GM18867 (cell line): Measurements from ENCODE around the gene MAPK12.
A peak's percentile ranks its signal among the peaks of the same experiment; 100 is the strongest.
"Not testable (repeated sequence)": the region's sequence is repeated elsewhere in the genome, so short reads cannot be mapped to it uniquely, and the experiment has no call there.

Experiments used
- ATAC-seq: cut with Tn5 transposase; IDR thresholded peaks from one replicate; pipeline ENCODE4 v1.9.1; 2021; ENCODE audit warnings: mild to moderate bottlenecking, moderate library complexity; ENCODE audit not compliant: unreplicated experiment

The MAPK12 gene

DNA sequence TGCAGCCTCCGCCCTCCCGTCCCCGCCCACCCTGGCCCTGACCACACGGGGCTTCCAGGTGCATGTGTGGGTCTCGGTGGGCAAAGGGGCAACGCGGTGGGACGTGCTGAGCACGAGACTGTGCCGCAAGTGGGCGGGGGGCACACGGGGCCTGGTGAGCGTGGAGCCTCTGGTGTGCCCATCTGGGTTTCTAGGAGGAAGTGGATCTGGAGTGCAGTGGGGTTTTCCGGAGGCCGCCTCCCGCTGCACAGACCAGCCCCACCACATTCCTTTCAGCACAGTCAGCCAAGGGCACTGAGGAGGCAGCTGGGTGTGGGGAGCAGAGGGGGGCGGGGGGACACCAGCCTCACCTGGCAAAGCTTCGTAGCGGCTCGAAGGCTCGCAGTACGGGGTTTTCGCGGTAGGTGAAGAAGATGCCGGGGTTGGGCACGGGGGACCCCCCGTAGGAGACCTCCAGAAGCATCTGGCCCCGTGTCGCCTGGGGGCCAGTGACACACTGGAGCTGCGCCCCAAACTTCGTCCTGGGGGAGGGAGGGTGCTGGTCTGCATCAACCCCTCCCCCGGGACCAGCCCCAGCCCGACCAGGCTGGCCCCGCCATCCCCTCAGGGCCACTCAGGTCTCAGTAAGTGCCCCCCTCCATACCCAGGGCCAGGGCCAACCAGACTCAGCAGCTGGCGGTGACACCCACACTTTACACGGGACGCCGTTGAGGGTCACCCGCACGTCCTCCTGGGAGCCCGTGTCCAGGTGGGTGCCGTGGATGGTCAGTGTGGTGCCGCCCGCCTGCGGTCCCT is 21.1 kb upstream of the MAPK12 start:
- ATAC-seq, result no peak

DNA sequence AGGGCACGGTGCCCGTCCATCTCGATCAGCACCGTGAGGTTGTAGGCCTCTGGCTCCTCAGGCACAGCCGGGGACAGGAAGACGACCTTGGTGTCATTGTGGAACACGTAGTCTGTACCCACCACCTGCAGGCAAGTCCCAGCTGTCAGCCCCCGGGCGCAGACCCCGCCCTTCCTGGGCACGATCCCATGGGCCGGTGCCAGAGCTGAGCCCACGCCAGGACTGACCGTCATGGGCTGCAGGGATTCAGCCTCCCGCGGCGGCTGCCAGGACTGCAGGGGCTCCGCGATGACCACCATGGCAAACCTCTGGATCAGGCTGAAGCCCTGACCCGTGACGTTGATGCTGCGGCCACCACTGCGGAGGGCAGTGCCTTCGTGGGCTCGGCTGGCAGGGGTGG is 20.5 kb upstream of the MAPK12 start:
- ATAC-seq, result no peak

DNA sequence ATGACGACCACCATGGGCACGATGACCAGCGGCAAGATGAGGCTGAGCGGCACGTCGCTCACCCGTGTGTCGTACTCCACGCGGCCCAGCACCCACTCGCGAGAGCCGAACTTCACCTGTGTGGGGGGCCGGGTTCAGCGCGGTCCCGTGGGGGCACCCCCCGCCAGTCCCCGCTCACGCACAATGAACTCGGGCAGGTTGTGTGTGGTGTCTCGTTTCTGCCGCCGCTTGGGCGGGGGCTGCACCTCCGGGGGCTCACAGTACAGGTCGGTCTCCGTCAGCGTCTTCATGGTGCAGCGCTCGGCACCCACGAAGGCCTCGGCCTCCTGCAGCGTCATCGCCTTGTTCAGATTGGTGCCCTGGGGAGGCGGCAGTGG is 19.9 kb upstream of the MAPK12 start:
- ATAC-seq, result no peak

DNA sequence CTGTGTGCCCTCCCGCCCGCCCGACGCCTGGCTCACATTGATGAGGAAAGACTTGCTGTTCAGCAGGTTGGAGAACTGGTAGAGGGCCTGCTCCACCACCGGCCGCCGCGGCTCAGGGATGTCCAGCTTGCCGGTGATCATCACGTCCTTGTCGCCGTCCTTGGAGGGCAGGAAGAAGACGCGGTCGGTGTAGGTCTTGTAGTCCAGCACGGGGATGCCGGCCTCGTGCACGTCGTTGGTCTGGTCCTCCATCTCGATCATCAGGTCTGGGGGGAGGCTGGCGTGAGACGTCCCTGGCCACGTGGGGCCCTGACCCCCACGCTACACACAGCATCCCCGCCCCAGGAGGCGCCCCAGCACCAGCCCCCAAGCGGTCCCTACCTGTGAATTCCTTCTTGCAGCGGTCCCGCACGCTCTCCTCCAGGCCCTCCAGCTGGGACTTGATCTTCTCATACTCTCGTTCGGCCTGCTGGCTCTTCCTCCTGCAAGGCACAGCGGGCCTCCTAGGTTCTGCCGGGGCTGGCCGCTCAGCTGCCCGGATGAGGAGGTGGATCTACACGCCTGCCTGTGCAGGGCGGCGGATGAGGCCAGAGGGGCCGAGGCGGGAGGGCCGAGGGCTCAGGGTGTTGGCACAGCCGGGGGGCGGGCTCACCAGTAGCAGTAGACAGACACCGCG is 19.4 kb upstream of the MAPK12 start:
- no peak for ATAC-seq

DNA sequence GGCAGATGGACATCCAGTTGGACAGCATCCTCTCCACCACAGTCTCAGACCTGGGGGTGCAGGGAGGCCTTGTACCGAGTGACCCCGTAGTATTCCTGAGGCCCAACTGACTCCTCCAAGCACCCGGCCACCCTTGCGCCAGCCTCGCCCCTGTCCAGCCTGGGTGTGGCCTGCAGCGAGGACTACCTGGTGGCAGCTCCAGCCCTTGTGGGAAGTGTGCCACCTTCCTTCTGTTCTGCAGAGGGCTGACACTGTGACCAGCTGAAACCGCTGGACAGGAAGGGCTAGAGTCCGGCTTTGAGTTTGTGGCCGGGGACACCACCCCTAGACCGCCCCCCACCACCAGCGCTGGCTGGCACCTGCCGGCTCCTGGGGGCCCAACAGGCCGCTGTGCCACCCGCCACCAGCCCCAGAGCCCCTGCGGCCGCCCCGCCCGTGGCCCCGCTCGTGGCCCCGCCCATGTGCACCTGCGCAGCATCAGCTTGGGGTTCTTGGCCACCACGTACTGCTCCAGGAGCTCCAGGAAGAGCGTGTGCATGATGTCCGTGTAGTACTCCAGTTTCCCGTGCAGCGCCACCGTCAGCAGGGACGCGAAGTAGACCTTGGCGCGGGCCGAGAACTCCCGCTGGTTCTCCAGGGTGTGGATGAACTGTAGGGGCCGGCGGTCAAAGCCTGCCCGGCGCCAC is 18.7 kb upstream of the MAPK12 start:
- ATAC-seq, result no peak

DNA sequence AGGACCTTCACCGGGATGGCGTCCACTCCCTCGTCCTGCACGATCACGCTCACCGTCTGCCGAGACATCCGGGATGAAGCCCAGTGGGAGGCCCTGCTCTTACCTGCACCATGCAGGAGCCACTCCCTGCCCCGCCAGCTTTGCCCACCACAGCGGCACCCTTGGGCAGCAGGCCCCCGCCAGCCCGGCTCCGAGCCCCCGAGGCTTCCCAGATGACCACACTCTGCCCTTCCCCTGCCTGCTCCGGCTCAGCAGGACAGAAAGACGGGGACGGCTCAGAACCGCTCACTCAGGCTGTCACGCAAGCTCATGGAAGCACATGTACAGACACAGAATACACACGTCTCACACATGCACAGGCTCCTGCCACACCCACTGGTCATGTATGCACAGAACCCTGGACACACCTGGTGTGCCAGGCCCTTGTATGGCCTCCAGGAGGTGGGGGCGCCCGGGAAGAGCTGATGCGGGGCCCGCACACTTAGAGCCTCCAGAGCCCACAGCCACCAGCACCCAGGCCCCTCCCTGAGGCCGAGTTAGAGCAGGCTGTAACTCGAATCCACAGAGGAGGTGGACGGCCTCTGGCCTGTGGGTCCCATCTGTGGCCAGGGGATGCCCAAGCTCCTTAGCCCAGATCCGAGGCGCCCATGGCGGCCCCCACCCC is 17.6 kb upstream of the MAPK12 start:
- ATAC-seq, result no peak

DNA sequence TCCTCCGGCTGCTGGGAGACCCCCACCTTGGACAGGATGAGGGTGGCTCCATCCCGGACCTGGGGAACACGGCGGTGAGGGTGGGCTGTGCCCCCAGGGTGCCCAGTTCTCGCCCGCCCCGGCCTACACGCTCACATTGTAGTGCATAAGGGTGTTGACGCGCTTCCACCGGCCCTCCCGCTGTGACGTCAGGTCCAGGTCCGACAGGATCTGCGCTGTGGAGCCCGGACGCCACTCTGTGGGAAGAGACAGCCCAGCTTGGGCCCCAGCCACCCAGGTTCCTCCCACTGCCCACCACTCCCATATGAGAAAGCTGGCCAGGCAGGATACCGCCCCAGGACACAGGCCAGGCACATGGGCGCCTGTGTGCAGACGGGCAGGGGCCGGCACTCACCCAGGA is 17.0 kb upstream of the MAPK12 start:
- no peak for ATAC-seq

DNA sequence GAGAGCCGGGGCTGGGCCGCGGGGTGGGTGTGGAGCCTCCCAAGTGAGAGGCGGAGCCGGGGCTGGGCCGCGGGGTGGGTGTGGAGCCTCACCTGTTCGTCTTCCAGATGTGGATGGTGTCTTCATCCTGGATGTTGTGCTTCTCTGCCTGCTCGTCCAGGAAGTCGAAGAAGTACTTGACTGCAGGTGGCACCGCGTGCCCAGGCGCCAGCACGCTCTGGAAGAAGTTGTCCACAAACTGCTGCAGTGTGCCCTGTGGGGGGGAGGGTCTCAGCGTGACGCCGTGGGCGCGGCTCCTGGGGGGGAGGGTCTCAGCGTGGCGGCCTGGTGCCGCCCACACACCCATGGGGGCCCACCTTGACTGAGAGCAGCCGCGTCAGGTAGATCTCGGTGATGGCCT is 16.3 kb upstream of the MAPK12 start:
- no peak for ATAC-seq

DNA sequence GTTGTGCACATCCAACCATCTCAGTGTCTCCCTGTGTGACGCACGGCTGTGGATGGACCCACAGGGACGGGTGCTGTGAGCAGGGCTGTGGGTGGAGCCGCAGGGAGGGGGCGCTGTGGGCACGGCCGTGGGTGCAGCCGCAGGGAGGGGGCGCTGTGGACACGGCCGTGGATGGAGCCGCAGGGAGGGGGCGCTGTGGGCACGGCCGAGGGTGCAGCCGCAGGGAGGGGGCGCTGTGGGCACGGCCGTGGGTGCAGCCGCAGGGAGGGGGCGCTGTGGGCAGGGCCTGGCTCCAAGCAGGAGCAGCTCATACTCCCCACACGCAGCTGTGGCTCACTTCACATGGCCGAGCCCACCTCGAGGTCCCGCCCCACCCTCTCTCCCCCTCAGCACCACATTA is 14.7 kb upstream of the MAPK12 start:
- peak; percentile 70 for ATAC-seq

DNA sequence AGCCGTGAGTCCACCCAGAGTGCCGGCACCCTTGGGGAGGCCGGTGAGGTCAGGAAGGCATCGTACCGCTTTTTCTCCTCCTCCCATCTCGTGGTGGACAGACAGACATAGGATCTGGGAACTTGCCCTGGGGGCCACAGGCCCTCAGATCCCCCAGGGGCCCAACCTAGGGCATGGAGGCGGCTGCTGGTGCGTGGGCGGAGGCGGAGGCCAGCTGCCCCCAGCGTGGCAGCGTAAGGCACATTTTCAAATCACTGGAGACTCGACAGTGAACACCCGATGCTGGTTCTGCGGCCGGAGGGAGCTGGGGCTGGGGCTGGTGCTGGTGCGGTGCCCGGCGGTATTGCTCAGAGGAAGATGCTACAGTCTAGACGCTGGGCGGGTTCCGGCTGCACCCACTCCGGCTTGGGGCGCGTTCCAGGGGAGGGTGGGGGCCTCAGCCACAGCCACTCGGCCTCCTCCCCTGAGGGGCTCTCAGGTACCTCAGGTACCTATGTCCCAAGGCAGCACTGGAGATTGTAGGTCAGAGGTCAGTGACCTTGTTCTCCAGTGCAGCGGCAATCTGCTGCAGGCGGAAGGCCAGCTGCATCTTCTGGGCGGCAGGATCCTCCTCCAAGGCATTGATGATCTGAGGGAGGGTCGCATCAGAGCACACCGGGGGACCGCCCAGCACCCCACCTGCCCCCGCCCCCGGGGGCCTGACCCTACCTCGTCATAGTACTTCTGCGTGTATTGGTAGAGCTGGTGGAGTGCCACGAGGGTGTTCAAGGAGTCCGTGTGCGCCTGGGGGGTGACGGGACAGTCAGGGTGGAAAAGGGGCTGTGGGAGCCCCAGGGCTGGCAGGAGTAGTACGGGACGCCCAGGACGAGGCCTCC is 13.9 kb upstream of the MAPK12 start:
- no peak for ATAC-seq

DNA sequence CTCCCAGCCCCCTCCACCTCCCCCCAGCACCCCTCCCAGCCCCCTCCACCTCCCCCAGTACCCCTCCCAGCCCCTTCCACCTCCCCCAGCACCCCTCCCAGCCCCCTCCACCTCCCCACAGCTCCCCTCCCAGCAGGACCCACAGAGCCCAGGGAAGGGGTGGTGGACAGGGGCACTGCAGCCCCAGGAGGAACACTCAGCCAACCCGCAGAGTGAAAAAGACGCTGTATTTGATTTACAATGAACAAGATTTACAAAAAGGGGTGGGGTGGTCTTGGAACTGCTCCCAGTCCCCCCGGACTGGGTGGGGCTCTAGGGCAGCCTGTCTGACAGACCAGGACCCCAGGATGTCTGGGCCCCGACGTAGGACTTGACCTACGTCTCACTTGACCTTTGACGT is 13.3 kb upstream of the MAPK12 start:
- no peak for ATAC-seq

DNA sequence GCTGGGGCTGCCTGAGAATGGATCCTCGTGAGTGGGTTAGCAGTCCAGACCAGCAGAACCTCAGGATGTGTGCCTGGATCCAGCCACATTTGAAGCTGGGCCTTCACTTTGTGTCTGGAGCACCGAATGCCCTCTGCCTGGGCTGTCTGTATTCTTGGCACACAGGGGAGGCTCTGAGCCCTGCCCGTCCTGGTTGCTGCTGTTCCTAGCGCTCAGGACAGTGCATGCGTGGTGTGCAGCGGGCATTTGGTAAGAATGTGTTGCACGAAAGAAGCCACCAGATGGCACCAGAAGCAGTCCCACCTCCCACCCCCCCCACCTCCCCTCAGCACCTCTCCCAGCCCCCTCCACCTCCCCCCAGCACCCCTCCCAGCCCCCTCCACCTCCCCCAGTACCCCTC is 12.8 kb upstream of the MAPK12 start:
- ATAC-seq, result no peak

DNA sequence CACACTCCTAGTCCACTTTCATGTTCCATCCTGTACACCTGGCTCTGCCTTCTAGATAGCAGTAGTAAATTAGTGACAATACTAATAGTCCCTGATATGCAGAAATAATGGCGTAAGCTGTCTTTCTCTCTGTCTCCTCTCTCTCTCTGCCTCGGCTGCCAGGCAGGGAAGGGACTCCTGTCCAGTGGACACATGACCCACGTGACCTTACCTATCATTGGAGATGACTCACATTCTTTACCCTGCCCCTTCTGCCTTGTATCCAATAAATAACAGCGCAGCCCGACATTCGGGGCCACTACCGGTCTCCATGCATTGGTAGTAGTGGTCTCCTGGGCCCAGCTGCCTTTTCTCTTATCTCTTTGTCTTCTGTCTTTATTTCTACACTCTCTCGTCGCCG is 12.3 kb upstream of the MAPK12 start:
- not testable (repeated sequence) for ATAC-seq

DNA sequence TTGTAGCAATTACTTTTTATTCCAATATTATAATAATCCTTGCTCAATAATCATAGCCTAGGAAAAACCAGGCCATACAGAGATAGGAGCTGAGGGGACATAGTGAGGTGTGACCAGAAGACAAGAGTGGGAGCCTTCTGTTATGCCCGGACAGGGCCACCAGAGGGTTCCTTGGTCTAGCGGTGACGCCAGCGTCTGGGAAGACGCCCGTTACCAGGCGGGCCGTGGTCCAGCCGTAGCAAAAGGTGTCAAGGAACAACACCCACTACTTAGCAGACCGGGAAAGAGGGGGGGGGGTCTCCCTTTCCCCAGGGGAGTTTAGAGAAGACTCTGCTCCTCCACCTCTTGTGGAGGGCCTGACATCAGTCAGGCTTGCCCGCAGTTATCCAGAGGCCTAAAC is 11.9 kb upstream of the MAPK12 start:
- ATAC-seq, result not testable (repeated sequence)

DNA sequence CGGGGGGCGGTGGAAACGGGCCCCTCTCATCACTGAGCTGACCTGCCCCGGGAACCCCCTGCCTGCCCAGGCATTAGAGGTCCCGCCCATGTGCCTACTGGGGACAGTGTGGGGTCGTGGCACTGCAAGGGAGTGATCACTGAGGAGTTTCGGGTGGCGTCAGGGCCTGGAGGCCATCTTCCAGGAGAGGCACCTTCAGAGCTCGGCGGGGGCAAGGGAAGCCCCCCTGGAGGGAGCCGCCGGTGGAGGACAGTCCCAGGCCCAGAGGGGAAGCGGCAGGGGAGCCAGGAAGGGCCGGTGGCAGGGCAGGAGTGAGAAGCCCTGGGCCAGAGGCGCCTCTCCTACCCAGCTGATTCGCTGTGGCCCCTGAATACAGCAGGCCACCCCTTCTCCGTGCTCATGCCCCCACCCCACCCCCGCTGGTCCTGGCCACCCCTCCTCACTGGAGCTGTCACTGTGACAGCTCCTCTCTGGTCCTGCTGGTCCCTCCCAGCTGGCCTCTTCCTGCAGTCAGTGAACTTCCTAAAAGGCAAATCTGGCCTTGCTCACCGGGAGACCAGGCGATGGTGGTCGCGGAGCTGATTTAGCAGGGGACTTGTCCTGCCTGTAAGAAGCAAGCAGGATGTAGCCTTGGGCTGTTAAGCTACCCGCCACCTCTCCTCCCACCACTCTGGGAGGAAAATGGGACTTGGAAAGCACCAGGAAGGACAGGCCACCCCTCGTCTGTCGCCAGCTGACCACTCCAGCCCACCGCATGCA is 10.7 kb upstream of the MAPK12 start:
- ATAC-seq, result no peak

DNA sequence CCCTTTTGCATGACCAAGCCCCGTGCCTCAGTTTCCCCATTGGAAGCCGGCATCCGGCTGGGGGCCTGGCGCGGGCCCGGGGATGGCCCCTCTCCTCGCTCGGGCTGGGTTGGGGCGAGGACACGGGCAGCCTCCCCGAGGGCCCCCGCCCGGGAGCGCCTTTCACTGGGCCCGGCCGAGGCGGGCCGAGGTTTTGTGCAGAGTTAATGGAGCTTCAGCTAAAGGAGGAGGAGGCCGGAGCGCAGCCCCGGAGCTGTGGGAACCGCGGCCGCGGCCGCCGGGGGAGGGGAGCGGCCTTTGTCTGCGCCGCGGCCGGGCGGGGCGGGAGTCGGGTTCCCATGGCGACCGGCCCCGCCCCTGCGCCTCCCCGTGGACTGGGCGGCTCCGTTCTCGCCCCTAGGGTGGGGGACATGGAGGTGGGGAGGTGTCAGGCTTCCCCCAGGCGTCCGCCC is 10.1 kb upstream of the MAPK12 start:
- ATAC-seq, result no peak

DNA sequence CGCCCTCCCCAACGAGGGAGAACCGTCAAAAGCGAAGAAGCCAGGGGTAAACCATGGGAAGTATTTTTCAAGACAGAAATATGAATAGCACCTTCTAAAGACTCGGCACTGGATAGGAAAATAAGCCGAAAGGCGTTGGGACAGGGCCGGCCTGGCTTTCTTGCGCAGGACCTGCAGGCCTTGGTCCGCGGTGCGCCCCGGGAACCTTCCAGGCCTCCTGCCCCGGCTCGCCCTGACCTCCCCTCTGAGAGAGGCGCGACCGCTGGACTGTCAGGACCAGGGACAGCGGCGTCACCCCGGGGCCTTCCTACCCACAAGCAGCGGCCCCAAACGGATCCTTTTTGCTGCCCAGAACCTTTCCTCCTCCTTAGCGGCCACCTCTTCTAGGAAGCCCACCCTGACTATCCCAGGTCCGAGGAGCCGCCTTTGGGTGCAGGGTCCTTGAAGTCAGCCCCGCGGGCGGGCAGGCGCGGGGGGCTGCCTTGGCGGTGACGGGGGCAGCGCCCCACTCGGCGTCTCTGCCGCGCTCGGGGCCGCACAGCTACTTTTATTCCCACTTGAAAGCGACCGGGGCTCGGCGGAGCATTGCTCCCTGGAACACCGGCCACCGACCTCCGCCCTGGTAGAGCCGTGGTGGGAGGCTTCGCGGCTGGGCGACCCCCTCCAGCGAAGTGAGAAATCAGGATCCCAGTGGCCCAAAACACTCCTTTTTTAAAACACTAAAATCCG is 9.3 kb upstream of the MAPK12 start:
- no peak for ATAC-seq

DNA sequence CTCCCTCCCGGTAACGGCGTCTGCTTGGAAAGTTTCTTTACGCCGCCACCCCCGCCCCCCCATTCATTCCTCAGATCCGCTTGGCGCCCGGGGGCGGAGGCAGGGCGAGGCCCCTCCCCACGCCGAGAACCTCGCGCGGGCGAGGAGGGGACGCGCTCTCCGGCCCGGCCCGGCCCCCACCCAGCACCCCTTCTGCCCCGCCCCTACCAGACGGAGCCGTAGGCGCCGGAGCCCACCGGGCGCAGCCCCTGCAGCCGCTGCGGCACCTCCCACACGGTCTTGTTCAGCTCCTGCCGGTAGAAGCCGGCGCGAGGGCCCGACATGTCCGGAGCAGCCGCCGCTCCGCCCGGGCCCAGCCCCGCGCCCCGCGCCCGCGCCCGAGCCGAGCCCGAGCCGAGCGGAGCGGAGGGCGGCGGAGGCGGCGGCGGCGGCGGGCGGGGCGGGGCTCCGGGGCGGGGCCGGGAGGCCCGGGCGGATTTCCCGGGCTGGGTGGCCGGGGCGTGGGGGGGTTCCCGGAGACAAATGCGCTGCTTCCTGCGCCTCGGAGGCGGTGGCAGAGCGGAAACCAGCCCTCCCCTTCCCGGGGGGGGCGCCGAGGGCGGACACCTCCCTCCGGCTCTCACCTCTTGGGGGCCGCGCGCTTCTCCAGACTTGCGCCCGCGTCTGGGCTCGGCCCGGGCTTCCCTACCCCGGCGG is 8.6 kb upstream of the MAPK12 start, which contains the start of gene MAPK11:
Gene MAPK11, minus strand, starts transcription at position 411 of the 696 bp plus-strand sequence. Its CDS starts 88 bp downstream, at position 323.
- peak; percentile 29 for ATAC-seq
